Subcutaneous abdominal adipose tissue (tissue), 5 donors: ENCODE results near the gene EXOC3L2.

Source experiments
- H3K27ac ChIP-seq: one replicate; pipeline ENCODE4 v1.7.0; 2013; ENCODE audit warnings: low read depth, mild to moderate bottlenecking, inconsistent platforms, low read length, moderate library complexity
- H3K27me3 ChIP-seq, 5 donors: one replicate each; pipeline ENCODE4 v1.7.0; 2013; ENCODE audit warnings: low read length in 5 of 5, inconsistent platforms in 1 of 5; ENCODE audit not compliant: control insufficient read depth in 5 of 5, insufficient read depth in 4 of 5
- H3K36me3 ChIP-seq, 5 donors: one replicate each; pipeline ENCODE4 v1.7.0; 2013; ENCODE audit warnings: low read length in 5 of 5; ENCODE audit not compliant: control insufficient read depth in 5 of 5, insufficient read depth in 5 of 5
- H3K4me1 ChIP-seq, 5 donors: one replicate each; pipeline ENCODE4 v1.7.0; 2013; ENCODE audit warnings: low read length in 5 of 5, mild to moderate bottlenecking in 3 of 5, moderate library complexity in 1 of 5; ENCODE audit not compliant: control insufficient read depth in 5 of 5, insufficient read depth in 5 of 5
- H3K4me3 ChIP-seq, 5 donors: one replicate each; pipeline ENCODE4 v1.7.0; 2013; ENCODE audit warnings: low read length in 5 of 5, low read depth in 1 of 5
- H3K9ac ChIP-seq, 5 donors: one replicate each; pipeline ENCODE4 v1.7.0; 2013; ENCODE audit warnings: low read length in 5 of 5, mild to moderate bottlenecking in 4 of 5, moderate library complexity in 3 of 5
- H3K9me3 ChIP-seq, 5 donors: one replicate each; pipeline ENCODE4 v1.7.0; 2013; ENCODE audit warnings: low read length in 5 of 5; ENCODE audit not compliant: control insufficient read depth in 5 of 5
- donor health status: healthy.
- donor health status: healthy.
- donor health status: healthy.
- donor health status: healthy.
- donor health status: healthy.

EXOC3L2 gene

GRCh38 chr19:45177817-45178261 is 67.4 kb downstream of the EXOC3L2 start, which contains the start of gene TRAPPC6A:
TRAPPC6A (minus strand) TSS chr19:45178237; CDS start chr19:45178218, 19 bp downstream.
- peak within 1 kb of the TSS; percentile 87 to 99 (median 96) for H3K4me3 ChIP-seq
- no peaks in the 10 kb centered on the region for H3K9me3 ChIP-seq
- peaks cover 0 to 9% (median 5%) of the 10 kb centered on the region in 5 donors for H3K36me3 ChIP-seq
- peak within 1 kb of the TSS; percentile 90 for H3K27ac ChIP-seq
- H3K27me3 ChIP-seq = peaks cover 0 to 3% (median 0%) of the 10 kb centered on the region in 5 donors
- H3K4me1 ChIP-seq = peaks cover 5 to 42% (median 35%) of the 10 kb centered on the region in 5 donors
- peak within 1 kb of the TSS; percentile 68 to 93 (median 79) for H3K9ac ChIP-seq

GRCh38 chr19:45175515-45176345 is 69.5 kb downstream of the EXOC3L2 start:
- no peaks in the 10 kb centered on the region for H3K9me3 ChIP-seq
- peaks cover 0 to 3% (median 0%) of the 10 kb centered on the region in 5 donors for H3K36me3 ChIP-seq
- H3K27ac ChIP-seq = no peak overlapping the region
- H3K27me3 ChIP-seq = peaks cover 0 to 3% (median 0%) of the 10 kb centered on the region in 5 donors
- H3K4me1 ChIP-seq = peaks cover 8 to 41% (median 32%) of the 10 kb centered on the region in 5 donors
- H3K9ac ChIP-seq = no peak overlapping the region
- H3K4me3 ChIP-seq = no peak overlapping the region

DNA sequence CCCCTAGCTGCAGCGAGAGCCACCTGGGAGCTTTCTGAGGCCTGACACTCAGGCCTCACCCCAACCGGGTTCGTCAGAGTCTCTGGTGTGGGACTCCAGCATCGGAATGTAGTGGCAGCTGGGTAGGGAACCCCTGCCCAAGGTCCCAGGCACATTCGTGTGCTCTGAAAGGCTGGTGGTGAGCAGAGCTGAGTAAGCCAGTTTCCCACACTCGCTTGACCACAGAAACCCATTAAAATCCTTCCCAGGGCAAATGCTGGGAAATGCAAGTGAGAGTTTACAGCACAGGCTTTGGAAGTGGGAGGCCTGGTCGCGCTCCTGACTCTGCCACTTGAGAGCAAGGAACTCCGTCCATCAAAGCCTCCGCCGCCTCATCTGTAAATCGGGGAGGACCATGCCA is 71.4 kb downstream of the EXOC3L2 start:
- Histone ChIP-seq H3K27me3 (peaks cover 0 to 3% (median 0%) of the 10 kb centered on the region in 5 donors), H3K9me3 (no peaks in the 10 kb centered on the region), H3K9ac (peak overlapping the region in 1 of 5 donors; percentile 30), H3K36me3 (peaks cover 0 to 2% (median 0%) of the 10 kb centered on the region in 5 donors), H3K4me1 (peaks cover 5 to 29% (median 17%) of the 10 kb centered on the region in 5 donors), H3K4me3 (no peak overlapping the region), H3K27ac (no peak overlapping the region)

GRCh38 chr19:45172611-45173208 is 72.5 kb downstream of the EXOC3L2 start:
- peak overlapping the region in 1 of 5 donors; percentile 11 for H3K9ac ChIP-seq
- H3K27me3 ChIP-seq = no peaks in the 10 kb centered on the region
- H3K27ac ChIP-seq = no peak overlapping the region
- peaks cover 3 to 28% (median 13%) of the 10 kb centered on the region in 5 donors for H3K4me1 ChIP-seq
- H3K36me3 ChIP-seq = peaks cover 0 to 2% (median 0%) of the 10 kb centered on the region in 5 donors
- no peak overlapping the region for H3K4me3 ChIP-seq
- no peaks in the 10 kb centered on the region for H3K9me3 ChIP-seq

- H3K4me1 ChIP-seq = peaks cover 2 to 24% (median 8%) of the 10 kb centered on the region in 5 donors
Observed at GRCh38 chr19:45172173-45172572, 73.0 kb downstream of the EXOC3L2 start.

DNA sequence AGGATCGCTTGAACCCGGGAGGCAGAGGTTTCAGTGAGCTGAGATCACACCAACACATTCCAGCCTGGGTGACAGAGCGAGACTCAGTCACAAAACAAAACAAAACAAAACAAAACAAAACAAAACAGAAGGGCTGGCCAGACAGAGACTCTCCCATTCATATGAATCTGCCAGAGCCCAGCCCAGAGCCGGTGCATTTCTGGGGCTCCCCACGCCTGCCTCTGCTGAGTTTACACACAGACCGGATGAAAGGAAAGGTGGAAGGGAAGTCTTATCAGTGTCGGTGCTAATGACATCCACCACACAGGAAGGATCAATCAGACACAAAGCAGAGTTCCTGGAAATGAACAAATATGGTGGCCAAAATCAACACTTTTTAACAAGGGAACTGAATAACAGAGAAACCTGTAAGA is 74.0 kb downstream of the EXOC3L2 start:
- Histone ChIP-seq H3K4me1 (peaks cover 0 to 32% (median 8%) of the 10 kb centered on the region in 5 donors), H3K27me3 (no peaks in the 10 kb centered on the region), H3K36me3 (peaks cover 0 to 2% (median 0%) of the 10 kb centered on the region in 5 donors), H3K9ac (no peak overlapping the region), H3K4me3 (no peak overlapping the region), H3K9me3 (no peaks in the 10 kb centered on the region), H3K27ac (no peak overlapping the region)

More at GRCh38 chr19:45172173-45172572, 73.0 kb downstream of the EXOC3L2 start:
- Histone ChIP-seq H3K27me3 (no peaks in the 10 kb centered on the region), H3K36me3 (peaks cover 0 to 2% (median 0%) of the 10 kb centered on the region in 5 donors), H3K9me3 (no peaks in the 10 kb centered on the region), H3K9ac (no peak overlapping the region), H3K27ac (no peak overlapping the region), H3K4me3 (no peak overlapping the region)

DNA sequence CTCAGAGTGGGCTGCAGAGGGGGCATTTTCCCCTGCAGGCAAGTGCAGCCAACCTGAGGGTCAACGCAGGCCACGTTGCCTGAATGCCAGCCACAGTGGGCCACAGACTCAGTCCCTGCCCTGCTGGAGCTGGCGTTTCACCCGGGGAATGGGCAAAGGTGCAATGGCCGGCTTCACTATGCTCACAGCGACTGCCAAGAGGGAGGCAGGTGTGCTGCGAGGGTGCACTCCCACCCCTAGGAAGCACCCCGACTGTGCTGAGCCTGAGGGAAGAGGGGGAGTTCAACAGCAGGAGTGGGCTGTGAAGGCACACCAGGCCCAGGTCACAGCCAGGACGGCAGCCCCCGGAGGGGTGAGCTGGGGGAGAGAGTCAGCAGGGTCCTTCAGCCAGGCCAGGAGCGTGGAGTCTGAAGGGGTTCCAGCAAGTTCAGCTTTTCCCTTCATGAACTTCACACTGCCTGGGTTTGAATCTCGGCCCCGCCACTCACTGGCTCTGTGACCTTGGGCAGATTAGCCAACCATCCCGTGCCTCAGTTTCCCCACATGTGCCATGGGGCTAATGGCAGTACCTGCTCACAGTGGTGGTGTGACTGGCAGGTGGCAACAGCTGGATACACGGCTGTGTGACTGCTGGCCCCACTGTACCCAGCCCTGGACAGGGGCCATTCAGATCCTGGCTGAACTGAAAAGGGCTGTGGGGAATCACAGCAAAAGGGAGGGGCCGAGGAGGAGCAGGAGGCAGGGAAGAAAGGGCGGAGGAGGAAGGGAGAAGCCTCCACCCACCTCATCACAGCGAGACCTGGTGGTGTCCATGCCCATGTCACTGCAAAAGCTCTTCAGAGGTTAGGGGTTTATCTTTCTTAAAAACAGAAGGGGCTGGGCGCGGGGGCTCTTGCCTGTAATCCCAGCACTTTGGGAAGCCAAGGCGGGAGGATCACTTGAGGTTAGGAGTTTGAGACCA is 74.8 kb downstream of the EXOC3L2 start:
- H3K4me3 ChIP-seq = no peak overlapping the region
- H3K27me3 ChIP-seq = no peaks in the 10 kb centered on the region
- no peak overlapping the region for H3K9ac ChIP-seq
- H3K9me3 ChIP-seq = no peaks in the 10 kb centered on the region
- H3K4me1 ChIP-seq = peaks cover 0 to 32% (median 8%) of the 10 kb centered on the region in 5 donors
- H3K27ac ChIP-seq = no peak overlapping the region
- H3K36me3 ChIP-seq = peaks cover 0 to 2% (median 0%) of the 10 kb centered on the region in 5 donors

DNA sequence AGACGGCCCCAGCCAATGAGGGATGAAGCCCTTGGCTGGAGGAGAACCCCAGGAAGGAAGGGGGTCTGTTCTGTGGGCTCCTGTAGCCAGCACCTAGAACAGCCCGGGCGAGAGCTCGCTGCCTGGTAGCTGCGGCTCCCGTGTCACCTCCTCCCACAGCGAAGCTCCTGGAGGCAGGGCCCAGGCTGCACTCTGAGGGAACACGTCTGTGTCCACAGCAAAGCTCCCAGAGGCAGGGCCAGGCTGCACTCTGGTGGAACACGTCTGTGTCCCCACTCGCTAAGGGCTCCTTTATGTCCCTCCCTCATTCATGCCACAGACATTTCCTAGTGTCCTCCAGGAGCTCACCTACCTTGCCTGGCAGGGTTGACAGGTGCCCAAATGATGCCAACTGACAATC is 75.6 kb downstream of the EXOC3L2 start:
- no peak overlapping the region for H3K4me3 ChIP-seq
- peaks cover 0 to 2% (median 0%) of the 10 kb centered on the region in 5 donors for H3K27me3 ChIP-seq
- H3K36me3 ChIP-seq = peaks cover 0 to 2% (median 0%) of the 10 kb centered on the region in 5 donors
- H3K4me1 ChIP-seq = peaks cover 3 to 37% (median 14%) of the 10 kb centered on the region in 5 donors
- no peak overlapping the region for H3K27ac ChIP-seq
- no peaks in the 10 kb centered on the region for H3K9me3 ChIP-seq
- H3K9ac ChIP-seq = no peak overlapping the region

DNA sequence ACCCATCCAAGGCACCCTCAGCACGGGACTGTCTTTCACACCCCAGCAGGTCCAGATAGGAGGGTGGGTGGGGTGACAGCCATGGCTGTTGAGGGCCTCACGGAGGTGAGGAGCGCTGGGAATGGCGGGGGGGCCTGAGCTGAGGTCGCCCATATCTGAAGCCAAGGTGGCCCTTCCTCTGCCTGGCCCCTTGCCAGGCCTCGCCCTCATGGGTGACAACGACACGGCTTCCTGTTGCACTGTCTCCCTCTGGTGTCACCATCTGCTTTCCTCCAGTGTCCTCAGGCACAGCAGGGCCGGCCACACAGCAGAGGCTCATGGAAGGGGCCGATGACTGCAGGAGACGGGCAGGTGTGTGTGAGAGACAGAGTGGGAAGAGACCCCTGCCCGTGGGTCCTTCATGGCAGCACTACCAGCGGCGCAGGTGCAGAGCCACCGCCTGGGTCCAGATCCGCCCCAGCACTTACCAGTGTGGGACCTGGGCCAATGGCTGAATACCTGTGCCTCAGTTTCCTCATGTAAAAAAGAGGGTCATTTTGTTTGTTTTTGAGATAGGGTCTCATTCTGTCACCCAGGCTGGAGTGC is 76.3 kb downstream of the EXOC3L2 start:
- Histone ChIP-seq H3K27ac (no peak overlapping the region), H3K27me3 (peaks cover 0 to 4% (median 0%) of the 10 kb centered on the region in 5 donors), H3K9me3 (no peaks in the 10 kb centered on the region), H3K9ac (no peak overlapping the region), H3K36me3 (peaks cover 0 to 2% (median 0%) of the 10 kb centered on the region in 5 donors), H3K4me3 (no peak overlapping the region), H3K4me1 (peaks cover 3 to 42% (median 17%) of the 10 kb centered on the region in 5 donors)
